22Rv1 (cell line): ENCODE data around the gene IQCC.

ENCODE experiments used
- CTCF ChIP-seq: fragments of 450-650 bp; IDR thresholded peaks from 2 replicates; pipeline ENCODE4 v1.5.1; 2017; ENCODE audit warnings: mild to moderate bottlenecking
- ZFX ChIP-seq: fragments of 450-650 bp; IDR thresholded peaks from 2 replicates; pipeline ENCODE4 v1.6.1; 2017; ENCODE audit warnings: antibody characterized with exemption, borderline replicate concordance

- no peak for TF ChIP-seq CTCF
- no peak for TF ChIP-seq ZFX
Measured at GRCh38 chr1:32181563-32181962, 23.9 kb upstream of the IQCC start.
